HG03565 (cell line): ENCODE results near the gene CNTFR.

Experiments used
- ATAC-seq: cut with Tn5 transposase; IDR thresholded peaks from one replicate; pipeline ENCODE4 v1.9.1; 2021; ENCODE audit warnings: mild to moderate bottlenecking, moderate library complexity; ENCODE audit not compliant: unreplicated experiment

CNTFR gene

DNA sequence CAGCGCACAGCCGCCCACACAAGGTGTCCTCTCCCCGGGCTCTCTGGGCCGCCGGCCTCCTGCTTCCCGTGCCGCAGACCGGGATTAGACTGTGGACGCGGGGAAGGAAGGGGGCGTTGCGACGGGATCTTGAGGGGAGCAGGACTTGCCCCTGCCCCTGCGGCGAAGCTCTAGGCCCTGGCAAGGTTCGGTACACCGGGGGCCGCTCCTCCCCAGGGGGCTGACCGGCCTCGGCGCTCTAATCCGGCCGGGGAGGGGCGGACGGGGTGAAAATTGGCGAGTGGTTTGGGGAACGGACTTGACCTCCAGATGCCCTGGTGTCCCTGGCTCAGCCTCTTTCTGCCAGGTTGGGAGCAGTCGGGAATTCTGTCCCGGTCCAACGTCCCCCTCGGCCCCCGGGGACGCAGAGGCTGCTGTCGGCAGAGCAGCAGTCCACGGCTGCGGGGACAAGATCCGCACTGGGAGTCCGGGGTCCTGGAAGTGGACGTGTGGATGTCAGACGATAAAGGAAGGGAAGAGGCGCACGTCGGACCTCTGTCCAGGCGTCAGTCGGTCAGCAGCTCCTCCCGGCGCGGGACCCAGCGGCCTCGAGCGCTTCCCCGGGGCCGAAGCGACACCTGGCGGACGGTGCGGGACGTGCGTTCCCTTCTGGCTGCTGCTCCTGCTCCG, 1.9 kb upstream of the CNTFR start:
- ATAC-seq, result no peak

DNA sequence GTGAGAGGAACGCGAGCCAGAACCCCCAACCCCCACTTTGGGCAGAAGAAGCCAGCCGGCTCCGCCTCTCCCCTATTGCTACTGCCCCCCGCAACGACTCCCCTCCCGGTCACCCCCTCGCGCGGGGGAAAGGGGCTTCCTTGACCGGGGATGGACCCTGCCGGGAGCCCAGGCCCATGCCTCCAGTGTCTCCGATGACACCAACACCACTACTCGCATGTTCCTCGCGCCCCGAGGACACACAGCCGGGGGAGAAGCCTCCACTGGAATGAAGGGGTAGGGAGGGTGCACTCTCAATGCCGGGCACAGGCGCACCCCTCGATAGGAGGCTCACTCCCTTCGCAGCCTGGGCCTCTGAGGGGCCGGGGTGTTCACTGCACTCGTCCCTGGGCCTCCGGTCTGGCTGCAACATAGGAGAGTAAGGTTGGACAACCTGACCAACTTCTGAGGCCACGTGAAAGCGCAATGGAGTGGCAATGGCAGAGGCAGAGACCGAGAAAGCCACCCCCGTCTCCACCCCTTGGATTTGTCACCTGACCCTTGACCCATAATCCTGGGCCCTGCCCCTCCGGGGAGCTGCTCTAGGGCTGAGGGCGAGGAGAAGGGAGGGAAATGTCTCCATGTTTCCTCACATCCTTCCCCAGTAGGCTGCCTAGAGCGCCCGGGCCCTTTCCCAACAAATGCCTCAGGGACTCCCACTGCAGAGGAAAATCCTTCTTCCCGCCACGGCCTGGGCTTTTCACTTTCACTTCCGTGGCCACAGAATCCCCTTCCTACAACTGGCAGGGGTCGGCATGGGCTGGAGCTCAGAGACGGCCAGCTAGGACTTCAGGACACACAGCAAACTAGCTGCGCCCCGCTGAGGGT, 1.1 kb upstream of the CNTFR start:
- ATAC-seq, result no peak

DNA sequence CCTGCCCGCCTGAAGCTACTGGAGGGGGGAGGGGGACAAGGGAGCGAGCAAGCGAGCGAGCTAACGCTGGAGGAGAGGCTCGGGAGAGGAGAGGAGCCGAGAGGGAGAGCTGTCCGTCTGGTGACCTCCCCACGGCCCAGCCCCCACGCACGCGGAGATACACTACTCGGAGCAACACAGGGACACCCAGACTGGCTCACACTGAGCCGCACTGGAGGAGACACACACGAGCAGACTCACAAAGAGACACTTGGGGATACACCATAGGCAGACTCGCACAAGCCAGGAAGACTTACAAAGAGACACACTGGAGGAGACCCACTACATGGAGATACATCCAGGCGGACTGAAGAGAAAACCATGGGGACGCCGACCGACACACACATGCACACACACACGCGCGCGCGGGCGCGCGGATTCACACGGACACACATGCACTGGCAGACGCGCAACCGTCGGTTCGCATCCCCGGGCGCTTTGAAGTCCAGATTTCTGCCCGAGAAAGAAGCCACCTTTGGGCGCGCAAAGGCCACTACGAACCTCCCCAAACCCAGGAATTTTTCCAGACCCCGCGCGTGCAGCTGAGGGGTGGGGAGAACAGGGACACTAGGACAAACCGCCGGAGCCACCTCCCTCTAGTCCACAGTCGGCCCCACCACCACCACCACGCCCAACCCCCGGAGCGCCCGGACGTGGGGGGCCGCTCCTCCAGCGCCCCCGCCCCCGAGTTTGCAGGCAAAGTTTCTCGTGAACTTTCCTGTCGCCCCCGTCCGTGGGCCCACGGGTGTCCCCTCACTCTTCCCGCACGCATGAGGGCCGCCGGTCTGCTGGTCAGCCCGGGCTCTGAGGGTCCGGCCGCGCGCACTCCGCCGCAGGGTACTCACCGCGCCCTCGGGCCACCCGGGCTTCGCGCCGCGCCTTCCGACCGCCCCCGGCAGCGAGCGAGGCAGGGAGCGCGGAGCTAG, 571 bp downstream of the CNTFR start:
- ATAC-seq, result no peak

DNA sequence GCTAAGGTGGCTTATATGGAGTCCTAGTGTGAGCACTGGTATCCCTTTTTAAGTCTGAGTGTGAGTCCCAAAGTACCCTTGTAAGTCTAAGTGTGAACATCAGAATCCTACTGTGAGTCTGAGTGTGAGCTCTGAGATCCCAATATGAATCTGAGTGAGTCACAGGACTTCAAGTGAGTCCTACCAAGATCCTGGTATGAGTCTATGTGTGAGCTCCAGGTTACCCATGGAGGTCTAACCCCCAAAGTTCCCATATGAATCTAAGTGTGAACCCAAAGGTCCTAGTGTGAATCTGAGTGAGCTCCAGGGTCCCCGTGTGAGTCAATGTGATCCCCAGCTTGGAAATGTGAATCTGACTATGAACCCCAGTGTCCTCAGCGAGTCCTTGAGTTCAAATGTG, 2.3 kb downstream of the CNTFR start:
- ATAC-seq, result no peak

DNA sequence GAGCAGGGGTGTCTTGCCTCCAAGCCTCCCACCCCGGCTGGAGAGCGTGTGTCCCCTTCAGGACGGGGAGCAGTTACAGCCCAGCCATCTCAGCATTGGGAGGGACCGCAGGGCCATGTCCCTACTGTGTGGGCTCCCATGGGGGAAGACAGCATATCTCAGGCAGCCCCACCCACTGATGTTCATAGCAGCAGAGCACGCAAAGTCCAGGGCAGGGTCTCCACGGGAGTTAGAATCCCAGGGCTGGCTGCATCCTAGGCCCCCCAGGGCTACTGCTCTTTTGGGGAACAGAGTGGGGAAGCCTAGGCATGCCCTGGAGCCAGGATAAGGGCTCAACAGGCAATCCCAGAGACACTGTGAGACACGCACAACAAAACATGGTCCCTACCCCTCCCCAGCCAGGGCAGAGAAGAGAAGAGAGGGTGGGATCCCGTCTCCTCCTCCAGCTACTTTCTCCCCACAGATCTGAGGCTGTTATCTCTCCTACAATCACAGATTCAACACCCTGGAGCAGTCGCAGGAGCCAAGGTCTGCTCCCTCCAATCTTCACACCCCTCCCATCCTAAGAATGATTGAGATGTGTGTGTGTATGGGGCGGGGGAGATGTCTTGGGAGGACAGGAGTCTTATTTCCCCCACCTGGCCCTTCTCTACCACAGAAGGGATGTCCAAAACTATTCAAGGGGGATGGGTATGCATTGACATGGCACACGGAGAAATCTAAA, 3.4 kb downstream of the CNTFR start:
- ATAC-seq, result no peak

DNA sequence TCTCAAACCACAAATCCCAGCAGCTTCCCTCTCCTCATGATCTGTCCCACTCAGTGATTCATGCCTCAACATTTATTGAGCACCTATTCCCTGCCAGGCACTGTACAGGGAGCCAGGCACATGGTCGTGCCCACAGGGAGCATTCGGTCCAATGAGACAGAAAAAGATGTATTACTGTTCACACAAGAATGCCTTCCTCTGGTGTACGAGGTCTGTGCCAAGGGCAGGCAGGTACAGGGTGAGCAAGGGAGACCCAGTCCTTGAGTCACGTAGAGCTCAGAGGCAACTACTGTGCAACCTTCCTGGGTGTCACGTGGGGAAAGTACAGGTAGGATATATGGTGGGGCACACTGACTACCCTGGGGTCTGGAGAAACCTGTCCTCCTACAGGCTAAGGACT, 4.6 kb downstream of the CNTFR start:
- ATAC-seq, result no peak

DNA sequence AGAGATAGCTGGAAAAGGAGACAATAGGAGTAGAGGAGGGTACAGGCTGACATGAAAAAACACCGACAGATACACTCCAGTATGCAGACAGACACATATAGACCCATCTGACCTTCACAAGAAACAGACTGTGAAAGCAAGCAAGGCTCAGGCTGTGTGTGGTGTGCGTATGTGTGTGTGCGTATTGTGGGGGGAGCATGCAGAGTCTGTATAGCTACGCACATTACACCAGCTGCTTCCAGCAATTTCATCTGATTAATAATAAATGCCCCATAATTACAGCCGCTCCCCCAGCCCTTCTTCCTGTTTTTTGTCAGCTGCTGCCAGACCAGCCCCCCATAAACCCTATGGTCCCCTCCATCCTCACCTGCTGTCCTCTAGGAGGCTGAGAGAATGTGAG, 6.7 kb downstream of the CNTFR start:
- ATAC-seq, result no peak

DNA sequence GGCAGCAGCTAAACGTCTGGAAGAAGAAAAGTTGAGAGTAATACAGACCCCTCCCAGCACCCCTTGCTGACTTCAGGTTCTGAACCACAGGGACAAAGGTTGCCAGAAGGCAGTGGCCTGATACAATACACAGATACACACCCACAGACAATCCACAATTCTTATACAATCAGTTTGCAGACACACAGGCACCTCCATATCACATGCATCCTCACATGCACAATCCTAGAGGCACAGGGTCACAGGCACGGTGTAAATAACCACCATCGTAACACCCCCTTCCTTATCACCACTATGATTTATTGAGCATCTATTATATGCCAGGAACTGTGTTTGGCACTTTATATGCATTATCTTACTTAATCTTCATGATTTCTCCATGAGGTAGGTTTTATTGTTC, 8.2 kb downstream of the CNTFR start:
- ATAC-seq, result no peak

DNA sequence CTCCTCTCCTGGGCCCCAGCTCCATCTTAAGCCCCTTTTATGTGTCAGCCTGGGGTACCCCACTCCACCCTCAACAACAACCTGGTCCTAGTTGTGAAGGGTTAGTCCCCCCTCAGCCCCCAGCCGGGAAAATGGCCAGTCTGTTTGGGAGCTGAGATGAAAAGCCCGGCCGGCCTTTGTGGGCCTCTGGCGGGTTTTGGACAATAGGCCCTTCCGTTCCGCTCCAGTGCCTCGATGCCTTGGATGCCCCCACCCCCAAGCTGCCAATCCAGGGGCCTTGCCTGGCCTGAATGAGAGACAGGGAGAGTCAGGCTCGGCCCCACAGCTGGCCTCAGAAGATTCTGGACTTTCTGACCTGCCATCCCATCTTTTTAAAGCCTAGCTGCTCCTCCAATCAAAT, 9.2 kb downstream of the CNTFR start:
- no peak for ATAC-seq

DNA sequence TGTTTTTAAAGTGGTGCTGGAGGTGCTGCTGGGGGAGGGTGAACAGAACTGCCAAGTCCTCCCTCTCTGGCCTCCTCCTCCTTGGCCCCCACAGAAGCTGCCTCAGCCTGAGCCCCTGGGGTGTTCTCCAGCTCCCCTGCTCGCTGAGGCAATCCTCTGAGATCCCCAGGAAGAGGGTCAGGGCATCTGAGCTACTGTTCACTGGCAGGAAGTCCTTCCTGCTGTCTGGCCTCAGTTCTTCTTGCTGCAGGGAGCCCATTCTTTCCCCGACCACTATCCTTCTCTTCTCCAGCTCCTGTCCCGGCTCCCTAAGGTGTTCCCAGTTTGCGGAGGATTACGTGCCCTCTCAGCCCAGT, 9.7 kb downstream of the CNTFR start:
- no peak for ATAC-seq

DNA sequence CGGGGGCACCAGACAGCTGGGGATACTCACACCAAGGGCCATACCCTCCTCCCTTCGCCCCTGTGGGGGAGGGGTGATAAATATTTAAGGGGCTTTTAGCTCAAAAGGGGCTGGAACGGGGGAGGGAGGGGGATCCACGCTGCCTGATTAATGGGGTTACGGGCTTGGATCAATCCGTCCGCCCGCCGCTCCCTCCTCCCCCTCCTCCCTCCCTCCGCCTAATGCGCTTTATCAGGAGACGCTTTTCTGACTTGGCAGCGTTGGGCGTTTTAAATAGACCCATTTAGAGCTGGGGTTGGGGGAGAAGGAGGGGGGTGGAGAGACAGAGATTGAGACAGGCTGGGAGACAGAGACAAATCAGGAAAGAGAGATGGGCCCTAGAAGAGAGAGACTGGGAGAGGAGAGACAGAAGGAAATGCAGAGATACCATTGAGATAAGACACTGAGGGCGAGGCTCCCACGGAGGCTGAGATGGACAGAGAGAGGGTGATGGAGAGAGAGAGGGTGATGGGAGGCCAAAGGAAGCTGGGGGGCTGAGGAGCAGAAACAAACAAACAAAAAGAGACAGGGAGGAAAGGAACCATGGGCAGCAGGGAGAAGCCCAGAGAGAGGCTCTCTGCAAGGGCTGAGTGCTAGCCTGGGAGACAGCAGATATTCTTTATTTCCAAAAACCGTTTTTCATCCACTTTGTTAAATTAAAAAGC, 10.3 kb downstream of the CNTFR start:
- ATAC-seq, result no peak

DNA sequence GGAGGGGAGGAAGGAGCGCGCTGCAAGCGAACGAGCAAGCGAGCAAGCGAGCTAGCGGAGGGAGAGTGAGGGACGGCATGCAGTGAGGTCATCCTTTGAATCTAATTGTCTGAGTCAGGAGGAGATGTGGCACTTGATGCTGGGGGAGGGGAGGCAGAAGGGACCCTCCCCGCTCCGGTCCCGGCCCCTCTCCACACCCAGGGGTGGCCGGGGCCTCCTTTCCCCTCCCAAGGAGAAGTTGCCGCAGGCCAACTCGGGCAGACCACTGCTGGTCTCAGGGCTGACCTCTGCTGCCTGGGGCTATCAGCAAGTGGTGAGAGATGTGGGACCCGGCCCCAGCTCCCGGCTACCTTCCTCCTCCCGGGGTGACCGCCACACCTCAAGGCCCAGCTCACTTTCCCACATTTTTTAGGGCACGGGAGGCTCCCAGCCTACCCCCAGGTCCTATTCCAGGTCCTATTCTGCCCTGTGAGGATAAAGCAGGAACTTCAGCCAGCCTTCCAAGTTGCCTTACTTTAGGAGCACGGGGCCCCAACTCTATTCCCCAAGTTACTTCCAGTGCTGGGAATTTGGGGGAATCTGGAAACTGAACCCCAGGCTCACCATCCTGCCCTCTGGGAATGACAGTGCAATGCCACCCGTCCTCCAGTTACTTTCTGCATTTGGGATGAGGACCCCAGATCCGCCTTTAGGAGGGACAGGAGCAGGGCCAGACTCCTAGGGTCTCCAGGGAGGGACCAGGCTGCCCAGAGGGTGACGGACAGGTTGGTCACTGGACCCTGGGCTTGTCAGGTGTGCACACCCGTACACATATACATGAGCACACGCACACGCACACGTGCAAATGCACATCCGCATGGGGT, 11.1 kb downstream of the CNTFR start:
- no peak for ATAC-seq

DNA sequence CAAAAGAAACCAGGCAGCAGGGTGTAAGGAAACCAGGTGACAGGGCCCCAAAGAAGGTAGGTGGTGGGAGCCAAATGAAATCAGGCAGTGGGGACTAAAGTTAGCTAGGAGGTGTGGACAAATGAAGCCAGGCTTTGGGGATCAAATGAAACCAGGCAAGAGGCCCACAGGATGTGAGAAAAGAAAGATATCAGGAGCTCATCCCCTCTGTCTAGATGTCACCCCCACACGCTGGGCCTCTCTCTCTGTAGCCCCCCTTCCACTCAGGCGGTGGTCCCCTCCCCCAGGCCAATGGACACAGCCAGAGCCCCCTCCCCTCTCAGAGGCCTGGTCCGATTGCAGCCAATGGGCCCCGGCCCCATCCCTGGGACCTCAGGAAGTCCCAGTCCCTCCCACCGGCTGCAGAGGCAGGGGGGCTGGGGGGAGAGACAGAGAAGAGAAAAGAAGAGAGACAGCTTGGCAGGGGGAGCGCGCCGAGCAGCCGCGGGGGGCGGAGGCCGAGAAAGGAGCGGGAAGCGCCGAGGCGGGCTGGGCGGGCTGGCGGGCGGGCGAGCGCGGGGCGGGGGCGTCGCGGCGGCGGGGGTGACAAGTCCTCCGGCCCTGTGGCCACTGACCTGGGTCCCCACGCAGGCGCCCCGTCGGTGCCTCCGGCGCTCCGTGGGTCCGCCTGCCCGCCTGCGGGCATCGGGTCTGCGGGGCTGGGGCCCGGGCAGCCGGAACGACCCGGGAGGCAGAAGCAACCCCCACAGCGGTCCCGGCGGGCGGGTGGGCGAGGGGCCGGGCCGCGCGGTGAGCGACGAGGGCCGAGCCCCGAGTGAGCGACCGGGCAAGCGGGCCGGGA, 11.9 kb downstream of the CNTFR start:
- no peak for ATAC-seq

DNA sequence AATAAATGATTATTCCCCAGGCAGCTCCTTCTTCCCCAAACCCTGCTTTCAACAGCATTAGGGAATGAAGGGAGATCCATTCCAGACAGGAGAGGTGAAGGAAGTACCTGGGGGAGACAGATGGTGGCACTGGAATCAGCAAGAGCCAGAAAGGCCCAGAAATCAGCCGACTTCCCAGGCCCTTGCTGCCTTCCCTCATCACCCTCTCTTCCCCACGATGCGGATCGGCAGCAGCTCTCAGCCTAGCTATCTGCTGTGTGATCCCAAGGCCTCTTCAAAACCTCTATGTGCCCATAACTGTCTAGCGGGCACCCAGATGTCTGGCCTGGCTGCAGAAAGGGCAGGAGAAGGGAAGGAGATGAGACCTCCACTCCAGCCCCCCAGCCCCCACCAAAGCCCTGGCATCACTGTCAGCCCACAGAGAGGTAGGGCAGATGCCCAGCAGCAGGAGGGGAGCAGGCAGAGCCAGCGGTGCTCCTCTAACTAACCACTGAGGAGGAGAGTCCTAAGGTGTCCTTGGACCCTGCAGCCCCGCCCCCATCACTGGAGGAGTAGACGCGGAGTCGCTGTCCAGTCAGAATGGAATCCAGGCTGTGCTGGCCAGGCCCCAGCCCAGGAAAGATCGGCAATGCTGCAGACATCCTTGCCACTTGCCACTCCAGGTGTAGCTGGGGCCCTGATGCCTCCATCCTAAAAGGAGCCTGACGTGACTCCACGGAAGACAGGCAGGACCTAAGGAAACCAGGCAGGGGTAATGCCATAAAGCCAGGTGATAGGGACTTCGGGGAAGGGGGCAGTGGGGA, 12.7 kb downstream of the CNTFR start:
- ATAC-seq, result no peak

DNA sequence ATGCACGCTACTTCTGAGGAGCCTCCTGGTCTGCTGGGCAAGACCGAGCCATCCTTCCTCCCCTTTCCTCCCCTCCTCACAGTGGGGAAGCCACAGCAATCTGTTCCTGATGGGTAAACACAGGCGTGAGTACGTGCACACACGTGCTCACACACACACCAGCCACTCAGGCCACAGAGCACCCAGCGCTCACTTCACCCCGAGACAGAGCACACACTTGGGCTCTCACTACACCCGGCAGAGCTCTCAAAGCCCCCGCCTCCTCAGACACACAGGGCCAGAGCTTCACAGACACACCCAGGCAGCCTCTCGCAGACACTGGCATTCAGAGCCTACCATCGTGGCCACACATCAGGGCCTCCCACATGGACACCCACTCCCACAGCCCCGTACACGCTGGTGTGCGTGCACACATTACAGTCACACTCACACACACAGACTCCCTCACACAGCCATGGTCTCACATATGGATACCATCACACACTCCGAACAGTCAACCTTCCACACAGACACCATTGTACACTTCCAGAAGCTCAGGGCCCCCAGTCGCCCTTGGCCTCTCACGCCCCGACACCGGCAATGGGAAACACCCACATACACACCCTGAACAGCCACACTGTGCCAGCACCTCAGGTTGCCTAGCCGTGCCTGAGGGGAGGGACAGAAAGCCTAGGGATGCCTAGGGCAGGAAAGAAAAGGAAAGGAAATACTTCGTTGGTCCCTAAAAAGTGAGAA, 13.5 kb downstream of the CNTFR start:
- no peak for ATAC-seq

DNA sequence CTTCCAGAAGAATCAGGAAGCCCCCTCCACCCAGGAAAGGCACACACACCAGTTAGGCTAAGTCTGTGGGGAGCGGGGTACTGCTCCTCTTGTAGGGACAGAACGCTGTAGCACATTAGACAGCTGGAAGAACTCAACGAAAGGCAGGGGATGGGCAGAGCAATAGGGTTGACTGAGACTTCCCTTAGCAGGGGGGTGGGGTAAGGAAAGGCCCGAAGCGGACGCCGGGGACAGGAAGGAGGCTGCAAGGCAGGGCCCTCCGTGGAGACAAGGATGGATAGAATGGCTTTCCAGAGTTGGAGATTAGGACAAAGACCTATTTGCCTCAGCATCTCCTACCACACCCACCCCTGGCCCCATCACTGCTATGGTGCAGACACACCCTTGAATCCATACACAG, 14.3 kb downstream of the CNTFR start:
- ATAC-seq, result no peak

DNA sequence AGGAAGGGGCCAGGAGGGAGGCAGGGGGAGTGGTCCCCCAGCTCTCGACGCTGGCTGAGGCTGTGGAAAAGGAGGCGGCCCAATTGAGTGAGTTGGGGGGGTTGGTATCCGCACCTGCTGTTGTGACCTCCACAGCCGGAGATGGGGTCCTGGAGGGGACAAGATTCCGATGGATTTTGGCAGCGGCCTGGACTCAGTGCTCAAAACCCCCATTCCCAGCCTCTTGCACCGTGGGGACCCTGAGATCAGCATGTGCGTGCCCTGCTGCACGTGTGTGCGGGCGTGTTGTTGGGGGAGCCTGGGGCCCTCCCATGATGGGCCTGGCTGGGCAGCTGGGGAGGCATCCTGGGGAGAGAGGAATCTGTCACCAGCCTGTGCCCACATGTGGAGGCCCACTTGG, 15.0 kb downstream of the CNTFR start:
- ATAC-seq, result no peak
